SH-SY5Y (cell line): ENCODE results near the gene COMMD1.

Source experiments
- GATA2 ChIP-seq: IDR thresholded peaks from 2 replicates; pipeline ENCODE4 v1.6.1; 2011; ENCODE audit warnings: mild to moderate bottlenecking, low read depth, low read length
- GATA3 ChIP-seq: IDR thresholded peaks from 2 replicates; pipeline ENCODE4 v1.6.1; 2011; ENCODE audit warnings: low read depth, mild to moderate bottlenecking, low read length, moderate library complexity

DNA sequence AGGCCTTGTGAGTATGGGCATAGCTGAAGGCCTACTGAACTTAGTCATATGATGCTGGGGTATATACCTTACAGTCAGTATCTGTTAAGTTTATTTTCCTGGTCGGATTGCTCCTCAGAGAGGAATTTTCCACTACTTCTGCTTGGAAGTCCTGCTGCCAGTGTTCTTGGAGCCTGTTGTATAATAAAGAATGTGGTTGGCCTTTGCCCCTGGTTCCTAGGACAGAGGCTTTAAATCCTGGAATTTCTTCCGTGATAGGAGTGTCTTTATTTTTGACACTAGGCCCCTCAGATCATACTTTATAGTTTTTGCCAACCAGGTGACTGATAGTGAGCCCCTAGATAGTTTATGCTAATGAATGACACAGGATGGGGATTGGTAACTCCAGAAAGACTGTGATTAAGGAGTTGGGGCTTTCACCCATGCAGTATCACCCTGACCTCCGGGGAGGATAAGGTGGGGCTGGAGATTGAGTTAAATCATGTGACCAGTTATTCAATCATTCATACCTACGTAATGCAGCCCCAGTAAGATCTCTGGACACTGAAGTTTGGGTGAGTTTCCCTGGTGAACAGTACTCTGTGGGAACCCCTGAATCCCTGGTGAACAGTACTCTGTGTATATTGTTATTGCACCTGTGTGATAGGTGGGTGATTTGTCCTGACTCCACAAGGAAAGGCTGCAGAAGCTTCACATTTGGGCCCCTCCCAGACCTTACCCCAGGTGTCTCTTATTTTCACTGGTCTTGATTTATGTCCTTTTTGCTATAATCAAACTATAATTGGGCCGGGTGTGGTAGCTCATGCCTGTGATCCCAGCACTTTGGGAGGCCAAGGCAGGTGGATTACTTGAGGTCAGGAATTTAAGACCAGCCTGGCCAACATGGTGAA, 56.9 kb downstream of the COMMD1 start:
- no peak for TF ChIP-seq GATA3
- TF ChIP-seq GATA2 = no peak
